ENCODE measurements around the gene PAPSS2. TPM values are rescaled to one million over a fixed set of nuclear protein-coding genes. Genes with fewer than 3 reads are reported as not detected.

The PAPSS2 gene
- total RNA-seq, 1 experiment from 2014 or later, result 24.5 TPM

DNA sequence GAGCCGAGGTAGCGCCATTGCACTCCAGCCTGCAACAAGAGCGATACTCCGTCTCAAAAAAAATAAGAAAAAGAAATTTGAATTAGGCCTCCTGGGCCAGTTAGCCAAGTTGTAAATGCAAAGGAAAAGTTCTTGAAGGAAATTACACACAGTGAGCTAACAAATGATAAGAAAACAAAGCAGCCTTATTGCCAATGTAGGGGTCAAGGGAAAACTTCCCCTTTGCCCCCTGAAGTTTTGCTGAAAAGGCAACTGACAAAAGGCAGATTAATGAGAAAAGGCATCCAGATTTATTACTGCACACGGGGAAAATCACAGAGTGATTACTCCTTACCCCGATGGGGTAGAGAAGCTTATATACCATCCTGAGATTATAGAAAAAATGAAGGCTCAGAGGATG lies 70.3 kb downstream of the PAPSS2 start:
- Histone ChIP-seq H2BK12ac (ENCODE audit: insufficient read length, low read depth, low read length) (no peak overlapping the region), H3K18ac (ENCODE audit: insufficient read length, low read depth, low read length) (no peak overlapping the region), H3K23ac (ENCODE audit: insufficient read length, low read depth, low read length) (no peak overlapping the region), H3K14ac (ENCODE audit: insufficient read depth, low read length) (no peak overlapping the region), H4K20me1 (ENCODE audit: control insufficient read depth, insufficient read depth, insufficient read length) (no peaks in the 10 kb centered on the region), H3K4ac (ENCODE audit: low read depth, low read length) (no peak overlapping the region), H3K4me1 (ENCODE audit: insufficient read depth, low read length) (peaks cover 4% of the 10 kb centered on the region; the same call in 1 of the 2 replicates), H3K9ac (ENCODE audit: extremely low read depth, insufficient read length, low read length) (no peak overlapping the region), H3K4me2 (ENCODE audit: insufficient read depth, insufficient read length, low read length) (no peak overlapping the region), H3K79me1 (ENCODE audit: insufficient read depth, low read depth, low read length, poor library complexity, severe bottlenecking) (no peaks in the 10 kb centered on the region), H3K27me3 (ENCODE audit: insufficient read depth, low read length) (no peaks in the 10 kb centered on the region), H4K91ac (ENCODE audit: insufficient read length, low read depth, low read length) (no peak overlapping the region), H2AK5ac (ENCODE audit: insufficient read length, low read length) (no peak overlapping the region), H2BK20ac (ENCODE audit: low read depth, low read length, poor library complexity, severe bottlenecking) (no peak overlapping the region), H3K79me2 (ENCODE audit: insufficient read depth, low read length) (no peaks in the 10 kb centered on the region), H3K56ac (ENCODE audit: insufficient read length, low read depth, low read length) (no peak overlapping the region), H2BK5ac (ENCODE audit: insufficient read length, low read length) (no peak overlapping the region), H3K23me2 (ENCODE audit: insufficient read length, low read depth, low read length, poor library complexity, severe bottlenecking) (no peaks in the 10 kb centered on the region), H2AFZ (ENCODE audit: low read length) (no peak overlapping the region), H2BK15ac (ENCODE audit: low read depth, low read length) (no peak overlapping the region), H4K8ac (replicated peaks; ENCODE audit: insufficient read length, low read depth, low read length) (no peak overlapping the region), H3K9me3 (ENCODE audit: control insufficient read depth, low read depth, low read length) (no peaks in the 10 kb centered on the region), H2BK120ac (ENCODE audit: low read depth, low read length, poor library complexity, severe bottlenecking) (no peak overlapping the region), H3T11ph (ENCODE audit: low read length) (no peak overlapping the region), H4K5ac (ENCODE audit: insufficient read length, low read depth, low read length) (no peak overlapping the region), H3K27ac (ENCODE audit: insufficient read length, low read depth, low read length) (no peak overlapping the region)
- Mint-ChIP-seq H3K27me3 (ENCODE audit: low read depth) (no peaks in the 10 kb centered on the region), H3K27ac (no peak overlapping the region), H3K9me3 (no peaks in the 10 kb centered on the region), H3K4me3 (no peak overlapping the region), H3K36me3 (ENCODE audit: insufficient read depth in 1 of 3, low read depth in 3 of 3) (peaks cover 0 to 4% (median 2%) of the 10 kb centered on the region in 3 experiments; a peak in 2 of 7 replicates), H3K4me1 (peaks cover 19 to 21% of the 10 kb centered on the region in 2 experiments)
- WGBS (ENCODE audit: extremely low coverage, insufficient read length, low lambda C conversion rate), result no CpG with 5 or more reads among the region's 6 CpGs
- DNase-seq, result no peak
- TF ChIP-seq, protein P1, sequence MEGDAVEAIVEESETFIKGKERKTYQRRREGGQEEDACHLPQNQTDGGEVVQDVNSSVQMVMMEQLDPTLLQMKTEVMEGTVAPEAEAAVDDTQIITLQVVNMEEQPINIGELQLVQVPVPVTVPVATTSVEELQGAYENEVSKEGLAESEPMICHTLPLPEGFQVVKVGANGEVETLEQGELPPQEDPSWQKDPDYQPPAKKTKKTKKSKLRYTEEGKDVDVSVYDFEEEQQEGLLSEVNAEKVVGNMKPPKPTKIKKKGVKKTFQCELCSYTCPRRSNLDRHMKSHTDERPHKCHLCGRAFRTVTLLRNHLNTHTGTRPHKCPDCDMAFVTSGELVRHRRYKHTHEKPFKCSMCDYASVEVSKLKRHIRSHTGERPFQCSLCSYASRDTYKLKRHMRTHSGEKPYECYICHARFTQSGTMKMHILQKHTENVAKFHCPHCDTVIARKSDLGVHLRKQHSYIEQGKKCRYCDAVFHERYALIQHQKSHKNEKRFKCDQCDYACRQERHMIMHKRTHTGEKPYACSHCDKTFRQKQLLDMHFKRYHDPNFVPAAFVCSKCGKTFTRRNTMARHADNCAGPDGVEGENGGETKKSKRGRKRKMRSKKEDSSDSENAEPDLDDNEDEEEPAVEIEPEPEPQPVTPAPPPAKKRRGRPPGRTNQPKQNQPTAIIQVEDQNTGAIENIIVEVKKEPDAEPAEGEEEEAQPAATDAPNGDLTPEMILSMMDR (conservative IDR thresholded peaks at IDR 0.05), result no peak

All from H9 (cell line).